Amygdala (tissue), 56 donors: Measurements from ENCODE around the gene PNLDC1.

Experiments used
- DNase-seq, 56 donors: peaks; one replicate each; lab custom pipeline; 2025; lab: John Stamatoyannopoulos, UW

The PNLDC1 gene, protein sequence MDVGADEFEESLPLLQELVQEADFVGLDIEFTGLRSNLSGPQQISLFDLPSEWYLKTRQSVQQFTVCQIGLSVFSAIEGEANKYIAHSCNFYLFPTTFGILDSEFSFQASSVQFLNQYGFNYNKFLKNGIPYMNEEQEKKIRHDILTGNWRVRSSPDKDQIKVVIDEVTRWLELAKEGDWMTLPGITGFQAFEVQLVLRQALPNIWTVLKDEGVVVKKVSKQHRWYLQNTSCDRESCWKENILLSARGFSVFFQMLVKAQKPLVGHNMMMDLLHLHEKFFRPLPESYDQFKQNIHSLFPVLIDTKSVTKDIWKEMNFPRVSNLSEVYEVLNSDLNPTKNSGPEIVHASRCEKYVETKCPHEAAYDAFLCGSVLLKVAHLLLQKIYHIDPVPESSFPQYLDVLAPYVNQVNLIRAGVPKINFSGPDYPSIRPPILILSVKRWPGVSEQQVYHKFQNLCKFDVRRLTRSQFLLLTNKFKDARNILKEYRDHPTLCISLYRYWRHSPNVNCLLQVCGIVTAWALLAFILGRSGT

DNA sequence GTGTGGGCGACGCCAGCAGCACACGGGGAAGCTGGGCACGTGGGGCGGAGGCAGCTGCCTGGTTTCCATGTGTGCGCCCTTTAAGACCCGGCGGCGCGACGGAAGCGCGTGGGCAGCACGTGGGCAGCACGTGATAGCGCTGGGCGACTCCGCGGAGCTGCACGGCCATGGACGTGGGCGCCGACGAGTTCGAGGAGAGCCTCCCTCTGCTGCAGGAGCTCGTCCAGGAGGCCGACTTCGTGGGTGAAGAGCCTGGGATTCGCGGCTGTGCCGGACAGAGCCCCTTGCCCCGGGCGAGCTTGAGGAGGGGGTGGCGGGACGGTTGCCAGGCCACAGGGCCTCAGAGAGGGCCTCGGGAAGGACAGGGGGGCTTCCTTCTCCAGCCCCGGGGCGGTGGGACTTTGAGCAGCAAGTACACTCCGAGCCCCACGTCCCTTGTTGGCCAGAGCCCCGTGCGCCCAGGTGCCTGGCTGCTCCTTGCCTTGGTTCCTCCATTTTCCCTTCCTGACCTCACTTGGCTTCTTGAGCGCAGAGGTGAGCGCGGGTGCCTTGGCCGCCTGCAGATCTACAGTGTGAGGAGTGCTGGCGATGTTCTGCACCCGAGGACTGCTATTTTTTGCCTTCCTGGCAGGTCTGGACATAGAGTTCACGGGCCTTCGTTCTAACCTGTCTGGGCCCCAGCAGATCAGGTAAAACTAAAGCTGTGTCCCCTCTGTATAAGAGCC is at the start of gene PNLDC1:
Gene PNLDC1 (plus strand): TSS at position 136 of the 725 bp plus-strand sequence. CDS start 32 bp downstream, at position 168.
- no peak for DNase-seq

DNA sequence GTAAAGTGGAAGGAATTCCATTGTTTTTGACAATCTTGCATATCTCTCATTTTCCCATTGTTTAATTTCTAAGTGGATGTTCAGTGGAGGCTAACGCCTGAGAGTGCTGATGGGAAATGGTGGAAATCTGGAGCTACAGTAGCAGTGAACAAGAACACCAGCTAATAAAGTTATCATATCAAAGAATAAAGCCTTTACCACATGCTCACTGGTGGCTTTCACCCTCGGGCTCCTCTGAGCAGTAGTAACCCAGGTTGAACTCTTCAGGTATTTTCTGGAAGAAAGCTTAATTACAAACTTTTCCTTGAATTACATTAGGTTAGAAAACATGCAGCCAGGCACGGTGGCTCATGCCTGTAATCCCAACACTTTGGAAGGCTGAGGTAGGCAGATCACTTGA is 48.6 kb upstream of the PNLDC1 start:
- no peak for DNase-seq

DNA sequence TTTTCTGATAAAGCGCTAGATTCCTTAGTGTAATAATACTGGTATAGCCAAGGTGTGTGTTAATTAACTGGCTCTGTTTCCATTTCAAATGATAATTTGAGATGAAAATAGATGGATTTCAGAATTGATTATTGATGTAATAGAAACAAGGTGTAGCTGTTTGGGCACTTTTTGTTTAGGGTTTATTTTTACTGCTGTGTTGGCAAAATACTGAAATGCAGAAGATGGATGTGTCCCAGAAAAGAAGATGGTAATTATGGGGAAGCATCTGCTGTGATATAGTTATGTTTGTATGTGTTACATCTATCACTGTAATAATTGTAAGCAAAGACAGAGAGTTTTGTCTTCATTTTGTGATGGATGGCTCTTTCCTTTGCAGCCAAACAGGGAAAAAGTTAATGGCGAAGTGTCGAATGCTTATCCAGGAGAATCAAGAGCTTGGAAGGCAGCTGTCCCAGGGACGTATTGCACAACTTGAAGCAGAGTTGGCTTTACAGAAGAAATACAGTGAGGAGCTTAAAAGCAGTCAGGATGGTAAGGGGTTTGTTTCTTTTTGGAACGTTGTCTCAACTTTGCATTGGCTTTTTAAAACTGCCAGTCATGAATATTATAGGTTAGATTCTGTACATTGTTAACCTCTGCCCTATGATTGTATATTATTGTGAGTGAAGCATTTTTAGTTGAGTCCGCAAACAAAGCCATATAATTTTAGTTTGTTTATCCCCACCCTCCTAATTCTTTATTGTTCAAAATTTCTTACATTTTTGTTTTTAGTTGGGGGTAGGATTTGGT is 46.8 kb upstream of the PNLDC1 start:
- no peak for DNase-seq

DNA sequence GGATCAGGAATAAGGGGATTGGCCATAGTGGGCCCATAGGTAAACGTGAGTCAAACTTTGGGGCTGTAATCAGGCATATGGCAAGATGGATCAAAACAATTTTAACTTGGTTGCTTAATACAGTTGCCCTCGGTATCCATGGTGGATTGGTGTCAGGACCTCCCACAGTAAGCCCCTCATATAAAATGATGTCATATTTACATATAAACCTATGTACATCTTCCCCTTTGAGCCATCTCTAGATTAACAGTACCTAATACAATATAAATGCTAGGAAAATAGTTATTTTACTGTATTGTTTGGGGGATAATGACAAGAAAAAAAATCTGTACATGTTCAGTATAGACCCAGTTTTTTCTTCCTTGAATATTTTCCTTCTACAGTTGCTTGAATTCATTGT is 45.7 kb upstream of the PNLDC1 start:
- no peak for DNase-seq

DNA sequence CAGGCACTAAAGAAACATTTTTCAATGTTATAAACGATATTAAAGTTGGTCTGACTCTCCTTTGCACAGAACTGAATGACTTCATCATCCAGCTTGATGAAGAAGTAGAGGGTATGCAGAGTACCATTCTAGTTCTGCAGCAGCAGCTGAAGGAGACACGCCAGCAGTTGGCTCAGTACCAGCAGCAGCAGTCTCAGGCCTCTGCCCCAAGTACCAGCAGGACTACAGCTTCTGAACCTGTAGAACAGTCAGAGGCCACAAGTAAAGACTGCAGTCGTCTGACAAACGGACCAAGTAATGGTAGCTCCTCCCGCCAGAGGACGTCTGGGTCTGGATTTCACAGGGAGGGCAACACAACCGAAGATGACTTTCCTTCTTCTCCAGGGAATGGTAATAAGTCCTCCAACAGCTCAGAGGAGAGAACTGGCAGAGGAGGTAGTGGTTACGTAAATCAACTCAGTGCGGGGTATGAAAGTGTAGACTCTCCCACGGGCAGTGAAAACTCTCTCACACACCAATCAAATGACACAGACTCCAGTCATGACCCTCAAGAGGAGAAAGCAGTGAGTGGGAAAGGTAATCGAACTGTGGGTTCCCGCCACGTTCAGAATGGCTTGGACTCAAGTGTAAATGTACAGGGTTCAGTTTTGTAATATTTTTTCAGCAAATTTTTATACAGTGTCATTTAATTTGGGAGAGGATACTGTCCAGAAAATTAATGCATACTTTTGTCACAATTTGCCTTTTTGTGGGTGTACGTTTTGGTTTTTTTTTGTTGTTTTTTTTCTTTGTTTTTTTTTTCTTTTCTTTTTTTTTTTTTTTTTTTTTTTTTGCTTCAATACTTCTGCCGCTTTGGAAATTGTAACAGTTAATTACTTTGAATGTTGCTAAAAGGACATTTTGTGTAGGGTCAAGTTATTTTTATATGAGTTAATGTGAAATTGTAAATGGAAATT is 44.8 kb upstream of the PNLDC1 start:
- peak in 9 of 56 donors; percentile 2 to 23 (median 12) for DNase-seq

DNA sequence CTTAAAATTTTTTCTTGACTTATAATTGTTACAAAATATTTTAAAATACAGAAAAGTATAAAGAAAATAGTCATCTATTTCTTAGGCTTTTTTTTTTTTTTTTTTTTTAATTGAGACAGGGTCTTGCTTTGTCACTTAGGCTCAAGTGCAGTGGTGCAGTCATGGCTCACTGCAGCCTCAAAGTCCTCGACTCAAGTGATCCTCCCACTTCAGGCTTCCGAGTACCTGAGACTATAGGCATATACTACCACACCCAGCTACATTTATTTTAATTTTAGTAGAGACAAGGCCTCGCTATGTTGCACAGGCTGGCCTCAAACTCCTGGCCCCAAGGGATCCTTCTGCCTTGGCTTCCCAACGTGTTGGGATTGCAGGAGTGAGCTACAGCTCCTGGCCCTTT is 43.6 kb upstream of the PNLDC1 start:
- no peak for DNase-seq

DNA sequence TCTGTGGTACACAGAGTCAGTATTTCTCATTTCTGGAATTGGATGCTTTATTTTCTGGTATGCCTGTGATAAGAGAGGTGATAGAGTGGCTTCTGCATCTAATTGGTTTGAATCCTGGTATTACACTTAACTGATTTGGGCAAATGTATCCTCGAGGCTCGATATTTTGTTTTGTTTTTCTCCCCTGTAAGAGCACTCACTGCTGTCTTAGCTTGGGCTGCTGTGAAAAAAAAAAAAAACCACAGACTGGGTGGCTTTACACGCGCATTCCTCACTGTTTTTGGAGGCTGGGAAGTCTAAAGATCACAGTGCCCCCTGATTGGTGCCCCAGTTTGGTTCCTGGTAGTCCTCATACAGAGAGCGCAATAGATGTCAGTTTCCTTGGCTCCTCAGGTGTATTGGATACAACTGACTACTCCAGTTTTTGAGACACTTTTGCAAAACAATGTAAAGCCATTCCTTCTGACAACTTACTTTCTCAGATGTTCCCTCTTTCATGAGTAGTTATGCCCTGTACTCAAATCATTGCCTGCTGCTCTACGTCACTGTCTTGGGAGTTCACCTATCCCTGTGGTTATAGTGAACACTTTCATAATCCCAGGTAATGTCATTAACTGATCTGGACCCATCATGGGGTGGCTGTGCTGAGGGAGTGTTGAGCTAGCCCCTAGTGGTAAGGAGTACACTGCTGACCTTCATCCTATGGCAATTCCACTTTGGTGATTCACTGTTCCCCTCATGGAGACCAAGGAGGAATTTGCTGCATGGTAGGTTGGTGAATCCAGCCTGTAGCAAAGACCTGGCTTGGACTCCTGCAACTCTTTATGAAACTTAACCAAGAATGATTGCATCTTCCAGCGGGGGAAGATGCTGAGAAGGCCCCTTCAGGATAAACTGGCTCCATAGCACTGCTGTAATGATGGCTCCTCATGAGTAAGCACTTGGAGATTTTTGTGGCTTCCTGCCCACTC is 41.8 kb upstream of the PNLDC1 start:
- no peak for DNase-seq

DNA sequence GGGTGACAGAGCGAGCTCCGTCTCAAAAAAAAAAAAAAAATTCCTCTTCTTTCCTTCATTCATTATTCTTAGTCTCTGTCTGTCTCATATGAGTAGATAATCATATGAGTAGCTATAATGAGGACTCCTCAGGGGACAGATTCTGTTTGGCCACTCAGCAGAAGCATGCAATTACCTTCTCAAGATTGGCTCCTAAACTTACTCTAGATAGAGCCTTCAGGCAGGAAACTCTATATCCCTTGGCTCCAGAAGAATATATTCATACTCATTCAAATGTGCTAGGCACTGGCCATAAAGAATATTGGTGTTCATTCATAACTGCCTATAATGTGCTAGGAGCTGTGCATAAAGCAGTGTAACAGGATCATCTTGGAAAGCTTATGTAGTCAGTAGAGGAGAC is 40.4 kb upstream of the PNLDC1 start:
- DNase-seq, result no peak

DNA sequence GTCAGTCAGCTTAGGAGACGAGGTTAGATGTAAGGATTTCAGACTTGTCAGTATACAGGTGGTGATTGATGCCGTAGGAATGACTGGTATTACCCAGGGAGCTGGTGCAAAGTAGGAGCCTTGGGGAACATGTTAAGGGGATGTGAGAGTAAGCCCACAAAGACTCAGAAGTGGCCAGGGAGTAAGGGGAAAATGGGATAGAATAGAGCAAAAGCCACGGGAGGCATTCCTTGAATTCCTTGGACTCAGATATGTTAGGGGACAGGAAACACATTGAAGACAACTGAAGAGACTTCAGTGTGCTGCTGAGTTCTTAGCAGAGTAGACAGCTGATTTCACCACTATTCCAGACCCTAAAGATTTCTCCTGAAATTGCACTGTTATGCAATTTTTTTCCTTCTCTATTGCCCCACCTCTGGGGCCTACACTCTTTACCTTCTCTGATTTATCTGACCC is 39.4 kb upstream of the PNLDC1 start:
- no peak for DNase-seq

DNA sequence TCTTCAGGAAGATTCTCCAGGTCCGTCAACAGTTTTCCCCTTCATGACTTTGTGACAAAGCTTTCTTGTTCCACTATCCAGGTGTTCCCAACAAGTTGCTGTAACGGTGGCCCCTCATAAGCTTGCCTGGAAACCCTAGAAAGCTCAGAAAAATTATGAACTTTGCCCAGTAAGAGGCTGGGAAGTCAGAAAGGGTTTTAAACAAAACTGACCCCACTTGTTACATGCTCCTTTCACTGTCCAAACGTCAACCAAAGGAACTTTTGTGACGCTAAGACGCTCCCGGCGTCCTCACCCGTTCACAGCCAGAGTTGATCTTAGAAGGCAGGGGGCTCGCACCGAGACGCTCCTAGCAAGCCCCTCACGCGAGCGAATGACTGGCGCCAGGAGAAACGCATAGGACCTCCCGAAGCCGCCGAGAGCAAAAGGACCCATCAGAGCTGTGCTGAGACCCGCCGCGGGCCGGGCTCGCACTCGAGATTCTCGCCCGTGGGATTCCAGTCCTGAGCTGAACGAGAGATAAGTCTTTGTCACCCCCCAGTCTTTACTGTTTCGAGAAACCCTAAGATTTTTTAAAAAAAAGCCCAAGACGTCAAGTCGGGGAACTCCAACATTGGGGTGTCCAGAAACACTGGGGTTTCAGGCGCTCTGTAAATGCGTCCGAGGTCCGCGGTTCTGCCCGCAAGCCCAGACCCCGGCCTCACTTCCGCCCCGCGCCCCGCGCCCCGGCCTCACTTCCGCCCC is 38.8 kb upstream of the PNLDC1 start:
- peak in 17 of 56 donors; percentile 16 to 75 (median 47) for DNase-seq

DNA sequence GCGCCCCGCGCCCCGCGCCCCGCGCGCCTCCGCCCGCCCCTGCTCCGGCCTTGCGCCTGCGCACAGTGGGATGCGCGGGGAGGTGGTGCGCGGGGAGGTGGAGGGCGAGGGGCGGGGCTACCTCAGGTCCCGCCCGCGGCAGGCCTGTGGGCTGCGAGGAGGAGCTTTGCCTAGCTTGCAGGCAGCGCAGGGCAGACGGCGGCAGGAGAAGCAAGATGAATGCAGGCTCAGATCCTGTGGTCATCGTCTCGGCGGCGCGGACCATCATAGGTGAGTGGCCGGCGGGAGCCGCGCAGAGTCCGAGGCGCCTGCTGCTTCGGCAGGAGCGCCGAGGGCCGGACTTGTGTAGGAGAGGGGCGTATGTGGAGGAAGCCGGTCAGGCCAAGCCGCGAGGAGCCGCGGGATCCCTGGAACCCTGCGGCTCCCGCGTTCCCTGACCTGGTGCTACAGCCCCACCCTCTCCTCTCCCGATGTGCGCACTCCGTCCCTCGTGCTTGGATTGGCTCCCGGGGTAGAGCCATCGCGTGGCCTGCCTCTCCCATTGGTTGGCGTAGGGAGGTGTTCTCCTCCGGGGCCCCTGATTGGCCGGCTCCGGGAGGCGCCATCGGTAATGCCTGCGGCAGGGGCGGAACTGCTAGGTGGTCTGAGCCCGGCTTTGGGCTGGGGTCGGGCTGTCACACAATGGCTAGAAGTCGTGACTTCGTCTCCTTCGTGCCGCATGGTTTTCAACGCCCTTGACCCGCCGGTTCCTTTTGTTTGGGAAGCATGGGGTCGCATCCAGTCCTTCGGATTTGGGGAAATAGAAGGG is 38.0 kb upstream of the PNLDC1 start, which contains the start of gene ACAT2:
Gene ACAT2 (plus strand): TSS at position 173 of the 808 bp plus-strand sequence. CDS start 43 bp downstream, at position 216.
- DNase-seq, result peak; percentile 82 to 99 (median 94)

DNA sequence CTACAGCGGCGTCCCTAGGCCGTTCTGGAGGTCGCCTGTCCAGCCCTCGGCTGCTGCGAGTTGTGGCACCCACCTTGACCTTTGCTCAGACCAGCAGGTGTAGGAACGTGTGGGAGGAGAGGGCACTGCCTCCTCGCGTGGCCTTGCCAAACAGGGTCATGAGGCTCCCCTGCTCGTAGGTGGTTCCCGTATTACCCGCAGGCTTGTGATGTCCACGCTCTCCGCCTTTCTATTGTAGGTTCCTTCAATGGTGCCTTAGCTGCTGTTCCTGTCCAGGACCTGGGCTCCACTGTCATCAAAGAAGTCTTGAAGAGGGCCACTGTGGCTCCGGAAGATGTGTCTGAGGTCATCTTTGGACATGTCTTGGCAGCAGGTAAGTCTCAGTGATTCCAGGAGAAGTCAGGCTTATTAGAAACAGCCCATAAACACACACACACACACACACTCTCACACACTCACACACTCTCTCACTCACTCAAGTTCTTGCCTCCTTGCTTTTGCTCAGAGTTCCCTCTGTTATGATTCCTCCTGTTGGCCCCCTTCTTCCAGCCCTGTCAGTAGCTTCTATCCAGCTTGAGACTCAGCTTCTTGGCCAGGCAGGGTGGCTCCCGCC is 37.3 kb upstream of the PNLDC1 start:
- peak in 11 of 56 donors; percentile 13 to 61 (median 31) for DNase-seq

DNA sequence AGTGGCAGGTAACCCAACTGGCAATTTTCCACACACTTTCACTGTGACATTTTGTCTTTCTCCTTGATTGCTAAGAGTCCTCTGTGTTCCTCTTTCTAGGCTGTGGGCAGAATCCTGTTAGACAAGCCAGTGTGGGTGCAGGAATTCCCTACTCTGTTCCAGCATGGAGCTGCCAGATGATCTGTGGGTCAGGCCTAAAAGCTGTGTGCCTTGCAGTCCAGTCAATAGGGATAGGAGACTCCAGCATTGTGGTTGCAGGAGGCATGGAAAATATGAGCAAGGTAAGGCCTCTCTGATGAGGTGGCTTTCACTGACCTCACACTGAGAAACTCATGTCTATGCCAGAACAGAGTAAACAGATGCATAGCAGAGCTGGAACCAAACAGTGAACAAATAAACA is 33.2 kb upstream of the PNLDC1 start:
- DNase-seq, result no peak

DNA sequence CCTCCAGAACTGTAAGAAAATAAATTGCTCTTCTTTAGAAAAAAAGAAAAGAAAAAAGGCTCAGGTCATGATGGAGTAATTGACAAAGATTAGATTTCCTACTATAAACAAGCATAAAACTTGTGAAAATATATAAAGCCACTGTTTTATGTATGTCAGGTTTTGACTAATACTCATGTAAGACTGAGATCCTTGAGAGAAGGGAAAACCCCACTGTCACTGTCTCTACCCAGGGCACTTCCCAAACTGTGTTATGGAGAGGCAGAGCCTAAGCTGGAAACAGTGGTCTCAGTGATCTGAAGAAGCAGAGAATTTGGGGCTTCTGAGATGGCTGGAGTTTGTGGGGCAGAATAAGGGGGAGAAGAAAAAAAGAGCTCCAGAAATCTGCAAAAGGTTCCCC is 30.6 kb upstream of the PNLDC1 start:
- DNase-seq, result no peak

DNA sequence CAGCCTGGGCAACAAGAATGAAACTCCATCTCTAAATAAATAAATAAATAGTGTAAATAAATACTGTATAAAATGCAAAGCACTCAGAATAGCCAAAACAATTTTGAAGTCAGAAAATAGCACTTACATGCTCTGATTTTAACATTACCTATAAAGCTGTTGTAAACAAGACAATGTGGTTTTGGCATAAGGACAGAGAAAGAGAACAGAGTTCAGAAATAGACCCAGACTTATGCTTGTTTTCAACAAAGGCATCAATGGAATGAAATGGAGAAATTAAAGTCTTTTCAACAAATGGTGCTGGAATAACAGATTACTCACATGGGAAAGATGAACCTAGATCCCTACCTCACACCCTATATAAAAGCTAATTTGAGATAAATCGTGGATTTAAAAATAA is 27.9 kb upstream of the PNLDC1 start:
- no peak for DNase-seq

DNA sequence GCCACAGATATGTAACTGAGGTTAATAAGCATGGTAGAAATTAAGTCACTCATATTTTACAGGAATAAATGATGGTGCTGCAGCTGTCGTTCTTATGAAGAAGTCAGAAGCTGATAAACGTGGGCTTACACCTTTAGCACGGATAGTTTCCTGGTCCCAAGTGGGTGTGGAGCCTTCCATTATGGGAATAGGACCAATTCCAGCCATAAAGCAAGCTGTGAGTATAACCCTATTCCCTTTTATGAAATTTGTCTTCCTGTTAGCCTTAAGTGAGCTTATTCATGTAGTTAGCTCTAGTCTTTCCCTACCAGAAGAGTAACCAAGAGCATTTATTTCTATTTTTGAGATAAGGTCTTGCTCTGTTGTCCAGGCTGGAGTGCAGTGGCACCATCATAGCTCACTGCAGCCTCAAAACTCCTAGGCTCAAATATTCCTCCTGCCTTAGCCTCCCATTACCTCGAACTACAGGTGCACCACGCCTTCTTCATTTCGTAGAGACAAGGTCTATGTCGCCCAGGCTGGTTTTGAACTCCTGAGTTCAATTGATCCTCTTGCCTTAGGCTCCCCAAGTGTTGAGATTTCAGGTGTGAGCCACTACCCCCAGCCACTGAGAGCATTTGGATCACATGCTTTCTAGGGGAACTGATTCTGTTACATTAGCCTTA is 22.7 kb upstream of the PNLDC1 start:
- no peak for DNase-seq
